ENCODE data around the gene C2CD4C. TPM values are rescaled to one million over a fixed set of nuclear protein-coding genes. Genes with fewer than 3 reads are reported as not detected.
"Not testable (repeated sequence)": the region's sequence is repeated elsewhere in the genome, so short reads cannot be mapped to it uniquely, and the experiment has no call there.

C2CD4C gene
- total and polyA plus RNA-seq, 2 donors: 0.42 to 0.77 TPM

DNA sequence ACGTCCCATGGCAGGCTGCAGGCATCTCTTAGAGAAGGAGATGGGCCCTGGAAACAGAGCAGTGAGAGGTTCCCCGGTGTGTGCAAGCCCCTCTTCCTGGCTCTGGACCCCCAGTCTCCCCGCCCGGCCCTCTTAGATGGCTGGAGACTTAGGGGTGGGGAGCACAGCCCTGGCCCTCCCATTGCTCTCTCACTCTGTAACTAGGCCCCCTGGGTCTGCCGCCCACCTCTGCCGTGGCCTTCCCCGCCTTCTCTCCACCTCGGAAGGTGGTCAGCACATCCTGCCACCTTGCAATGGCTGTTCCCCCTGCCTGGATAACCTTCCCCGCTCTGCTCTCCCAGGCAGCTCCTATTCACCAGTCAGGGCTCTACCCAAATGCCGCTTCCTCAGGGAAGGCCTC is 21.8 kb upstream of the C2CD4C start:
- DNase-seq (ENCODE audit: extremely low spot score): no peak
- H3K27ac ChIP-seq (ENCODE audit: low read depth): no peak overlapping the region
- H3K36me3 ChIP-seq (ENCODE audit: insufficient read depth): no peaks in the 10 kb centered on the region
- H3K4me1 ChIP-seq (ENCODE audit: insufficient read depth): no peaks in the 10 kb centered on the region
- 98% methylated on average over 10 of the region's 10 CpGs for WGBS
- H3K4me3 ChIP-seq (ENCODE audit: low read depth, low read length): no peak overlapping the region

DNA sequence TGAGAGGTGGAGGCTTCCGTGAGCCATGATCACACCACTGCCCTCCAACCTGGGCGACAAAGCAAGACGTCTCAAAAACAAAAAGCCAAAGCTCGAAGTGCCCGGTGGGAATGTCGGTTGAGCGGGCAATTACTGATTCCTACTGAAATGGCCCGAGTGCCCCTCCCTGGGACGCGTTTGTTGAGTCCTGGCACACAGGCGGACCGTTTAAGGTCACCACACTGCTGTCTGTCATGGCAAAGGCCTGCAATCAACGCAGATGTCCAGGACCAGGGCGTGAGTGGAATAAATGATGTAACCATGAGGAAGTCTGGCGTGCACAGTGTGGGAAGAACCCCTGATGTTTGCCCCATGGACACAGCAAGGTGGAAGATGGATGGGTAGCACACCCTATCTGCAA is 19.2 kb upstream of the C2CD4C start:
- Histone ChIP-seq H3K27ac (ENCODE audit: low read depth) (no peak overlapping the region), H3K4me1 (ENCODE audit: insufficient read depth) (no peaks in the 10 kb centered on the region), H3K36me3 (ENCODE audit: insufficient read depth) (no peaks in the 10 kb centered on the region), H3K4me3 (ENCODE audit: low read depth, low read length) (no peak overlapping the region)
- no peak for DNase-seq (ENCODE audit: extremely low spot score)
- 95% methylated on average over 15 of the region's 15 CpGs for WGBS

DNA sequence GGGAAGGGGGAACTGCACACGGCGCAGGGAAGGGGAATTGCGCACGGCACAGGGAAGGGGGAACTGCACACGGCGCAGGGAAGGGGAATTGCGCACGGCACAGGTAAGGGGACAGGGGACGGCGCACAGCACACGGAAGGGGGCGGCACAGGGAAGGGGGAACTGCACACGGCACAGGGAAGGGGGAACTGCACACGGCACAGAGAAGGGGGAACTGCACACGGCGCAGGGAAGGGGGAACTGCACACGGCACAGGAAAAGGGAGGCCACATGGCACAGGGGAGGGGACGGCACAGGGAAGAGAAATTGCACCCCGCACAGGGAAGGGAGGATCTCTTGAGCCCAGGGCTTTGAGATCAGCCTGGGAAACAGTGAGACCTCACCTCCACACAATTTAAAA is 18.7 kb upstream of the C2CD4C start:
- WGBS: 74% methylated on average over 19 of the region's 19 CpGs
- H3K4me3 ChIP-seq (ENCODE audit: low read depth, low read length); H3K36me3 ChIP-seq (ENCODE audit: insufficient read depth); H3K27ac ChIP-seq (ENCODE audit: low read depth); H3K4me1 ChIP-seq (ENCODE audit: insufficient read depth); DNase-seq (ENCODE audit: extremely low spot score): not testable (repeated sequence)

GRCh38 chr19:426725-427445 is 17.9 kb upstream of the C2CD4C start:
- DNase-seq (ENCODE audit: extremely low spot score): no peak
- no peaks in the 10 kb centered on the region for H3K36me3 ChIP-seq (ENCODE audit: insufficient read depth)
- no peaks in the 10 kb centered on the region for H3K4me1 ChIP-seq (ENCODE audit: insufficient read depth)
- 79% methylated on average over 48 of the region's 51 CpGs for WGBS
- no peak overlapping the region for H3K4me3 ChIP-seq (ENCODE audit: low read depth, low read length)
- no peak overlapping the region for H3K27ac ChIP-seq (ENCODE audit: low read depth)

GRCh38 chr19:425056-425455 is 16.1 kb upstream of the C2CD4C start:
- no peak for DNase-seq (ENCODE audit: extremely low spot score)
- no peak overlapping the region for H3K4me3 ChIP-seq (ENCODE audit: low read depth, low read length)
- no peaks in the 10 kb centered on the region for H3K36me3 ChIP-seq (ENCODE audit: insufficient read depth)
- WGBS: 92% methylated on average over 26 of the region's 26 CpGs
- no peak overlapping the region for H3K27ac ChIP-seq (ENCODE audit: low read depth)
- no peaks in the 10 kb centered on the region for H3K4me1 ChIP-seq (ENCODE audit: insufficient read depth)

DNA sequence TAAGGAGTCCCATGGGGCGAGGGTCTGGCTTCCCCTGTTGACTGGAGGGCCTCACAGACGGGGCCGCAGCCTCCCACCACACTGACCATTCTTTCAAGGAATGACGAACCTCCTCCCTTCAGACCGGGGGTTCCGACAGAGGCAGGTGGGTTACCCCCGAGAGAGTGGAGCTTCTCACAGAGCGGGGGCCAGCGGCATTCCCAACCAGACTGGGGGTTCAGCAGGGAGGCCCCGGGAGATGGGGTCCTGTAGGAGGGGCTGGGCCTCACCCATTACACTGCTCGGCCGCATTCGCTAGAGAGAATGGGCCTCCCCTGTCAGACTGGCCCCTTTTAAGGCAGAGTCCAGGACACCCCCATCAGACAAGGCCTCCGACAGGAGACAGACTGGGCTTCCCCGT is 15.6 kb upstream of the C2CD4C start:
- 94% methylated on average over 15 of the region's 15 CpGs for WGBS
- DNase-seq (ENCODE audit: extremely low spot score): no peak
- no peak overlapping the region for H3K4me3 ChIP-seq (ENCODE audit: low read depth, low read length)
- H3K27ac ChIP-seq (ENCODE audit: low read depth): no peak overlapping the region
- H3K36me3 ChIP-seq (ENCODE audit: insufficient read depth): no peaks in the 10 kb centered on the region
- no peaks in the 10 kb centered on the region for H3K4me1 ChIP-seq (ENCODE audit: insufficient read depth)

DNA sequence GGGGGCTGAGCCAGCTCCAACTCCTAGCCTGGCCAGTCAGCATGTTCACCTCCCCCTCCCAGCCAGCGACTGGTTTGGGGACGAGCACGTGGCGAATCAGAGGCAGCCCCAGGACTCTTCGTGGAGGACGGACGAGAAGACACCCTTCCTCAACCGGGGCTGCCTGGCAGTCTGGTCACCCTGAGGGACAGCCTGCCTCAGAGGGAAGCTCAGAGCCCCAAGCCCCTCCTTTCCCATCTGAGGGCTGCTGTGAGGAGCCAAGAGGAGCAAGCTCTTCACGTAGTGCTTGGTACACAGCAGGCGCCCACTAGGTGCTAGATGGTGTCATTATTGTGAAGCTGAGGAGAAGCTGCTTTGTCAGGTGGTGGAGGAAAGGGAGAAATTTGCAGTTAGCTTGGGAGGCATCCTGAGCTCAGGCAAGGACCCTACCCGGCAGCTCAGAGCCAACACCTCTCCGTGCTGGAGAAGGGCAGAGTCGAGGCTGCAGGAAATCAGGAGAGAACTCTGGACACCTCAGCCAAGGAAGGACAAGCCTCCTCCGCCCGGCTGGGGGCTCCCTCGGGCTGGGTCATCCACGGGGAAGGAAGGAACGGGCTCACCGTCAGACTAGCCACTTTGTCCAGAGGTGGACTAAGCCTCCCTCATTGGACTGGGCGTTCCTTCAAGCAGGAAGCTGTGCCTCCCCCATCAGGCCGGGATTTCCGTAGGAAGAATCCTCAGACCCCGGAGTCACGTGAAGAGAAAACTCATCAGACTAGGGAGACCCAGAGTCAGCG is 14.9 kb upstream of the C2CD4C start:
- 87% methylated on average over 25 of the region's 25 CpGs for WGBS
- H3K4me1 ChIP-seq (ENCODE audit: insufficient read depth): no peaks in the 10 kb centered on the region
- no peak for DNase-seq (ENCODE audit: extremely low spot score)
- H3K36me3 ChIP-seq (ENCODE audit: insufficient read depth): no peaks in the 10 kb centered on the region
- no peak overlapping the region for H3K27ac ChIP-seq (ENCODE audit: low read depth)
- no peak overlapping the region for H3K4me3 ChIP-seq (ENCODE audit: low read depth, low read length)

DNA sequence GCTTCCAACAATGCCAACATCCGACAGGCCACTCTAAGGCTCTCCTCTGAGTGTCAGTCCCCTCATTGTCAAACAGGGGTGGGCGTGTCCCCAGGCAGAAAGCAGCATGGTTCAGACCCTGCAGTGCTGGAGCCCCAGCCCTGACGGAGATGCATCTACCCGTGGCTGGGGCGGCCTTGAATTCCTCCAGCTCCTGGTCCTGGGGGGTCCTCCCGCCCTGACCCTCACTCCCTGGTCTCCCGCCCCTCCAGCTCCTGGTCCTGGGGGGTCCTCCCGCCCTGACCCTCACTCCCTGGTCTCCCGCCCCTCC is 13.9 kb upstream of the C2CD4C start:
- not testable (repeated sequence) for H3K36me3 ChIP-seq (ENCODE audit: insufficient read depth); H3K4me1 ChIP-seq (ENCODE audit: insufficient read depth); H3K27ac ChIP-seq (ENCODE audit: low read depth); H3K4me3 ChIP-seq (ENCODE audit: low read depth, low read length); DNase-seq (ENCODE audit: extremely low spot score)
- WGBS: 77% methylated on average over 8 of the region's 9 CpGs

DNA sequence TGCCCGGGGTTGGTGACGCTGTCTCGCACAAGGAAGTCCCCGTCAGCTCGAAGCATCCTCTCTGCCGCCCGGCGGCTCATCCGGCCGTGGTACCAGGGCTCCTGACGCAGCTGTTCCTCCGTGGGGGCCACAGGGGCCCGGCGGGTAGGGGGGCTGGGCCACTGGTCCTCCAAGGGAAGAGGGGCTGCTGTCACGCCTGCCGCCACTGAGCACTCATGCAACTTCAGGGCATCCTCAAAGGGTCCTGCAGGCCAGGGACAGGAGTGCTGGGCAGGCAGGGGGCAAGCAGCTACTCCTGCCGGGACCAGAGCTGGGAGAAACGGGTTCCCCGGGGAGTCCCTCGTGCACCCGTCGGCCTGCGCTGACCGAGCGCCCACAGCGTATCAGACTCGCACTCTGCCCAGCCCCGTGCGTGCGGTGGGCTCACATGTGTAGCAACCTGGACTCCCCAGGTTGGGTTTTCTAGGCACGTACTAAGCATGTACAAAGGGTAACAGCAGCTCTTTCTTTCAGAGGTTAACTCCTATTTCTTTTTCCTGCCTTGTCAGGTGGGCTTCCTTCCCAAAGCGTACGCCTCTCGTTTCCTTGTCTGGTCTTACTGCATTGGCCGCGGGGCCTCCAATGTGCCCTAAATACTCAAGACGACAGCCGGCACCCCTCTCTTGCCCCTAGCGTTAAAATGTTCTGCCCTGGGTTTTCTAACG is 13.4 kb upstream of the C2CD4C start:
- no peak overlapping the region for H3K4me3 ChIP-seq (ENCODE audit: low read depth, low read length)
- H3K27ac ChIP-seq (ENCODE audit: low read depth): no peak overlapping the region
- DNase-seq (ENCODE audit: extremely low spot score): no peak
- H3K36me3 ChIP-seq (ENCODE audit: insufficient read depth): no peaks in the 10 kb centered on the region
- no peaks in the 10 kb centered on the region for H3K4me1 ChIP-seq (ENCODE audit: insufficient read depth)
- WGBS: 83% methylated on average over 40 of the region's 40 CpGs

GRCh38 chr19:419721-420515 is 11.0 kb upstream of the C2CD4C start:
- DNase-seq (ENCODE audit: extremely low spot score): no peak
- Histone ChIP-seq H3K4me1 (ENCODE audit: insufficient read depth) (no peaks in the 10 kb centered on the region), H3K27ac (ENCODE audit: low read depth) (no peak overlapping the region), H3K36me3 (ENCODE audit: insufficient read depth) (no peaks in the 10 kb centered on the region), H3K4me3 (ENCODE audit: low read depth, low read length) (no peak overlapping the region)
- WGBS: 84% methylated on average over 31 of the region's 31 CpGs

GRCh38 chr19:418761-419671 is 10.1 kb upstream of the C2CD4C start:
- no peak for DNase-seq (ENCODE audit: extremely low spot score)
- WGBS: 78% methylated on average over 51 of the region's 51 CpGs
- Histone ChIP-seq H3K27ac (ENCODE audit: low read depth) (no peak overlapping the region), H3K4me3 (ENCODE audit: low read depth, low read length) (no peak overlapping the region), H3K36me3 (ENCODE audit: insufficient read depth) (no peaks in the 10 kb centered on the region), H3K4me1 (ENCODE audit: insufficient read depth) (no peaks in the 10 kb centered on the region)

DNA sequence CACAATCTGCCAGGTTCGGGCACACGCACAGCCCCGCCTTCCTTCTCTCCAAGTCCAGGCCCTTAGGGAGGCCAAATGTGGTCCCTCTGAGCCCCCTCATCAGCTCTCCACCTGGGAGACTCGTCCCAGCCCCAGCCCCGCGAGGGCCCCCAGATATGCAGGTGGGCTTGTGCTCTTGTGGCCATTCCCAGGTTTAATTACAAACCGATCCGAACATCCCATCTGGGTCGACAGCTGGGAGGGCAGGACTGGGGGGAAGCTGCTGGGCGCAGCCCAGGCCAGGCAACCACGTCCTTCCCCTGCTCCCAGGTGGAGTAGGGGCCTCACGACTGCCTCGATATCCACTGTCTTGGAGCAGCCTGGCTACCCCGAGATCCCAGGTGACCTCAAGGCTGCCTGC is 7.5 kb upstream of the C2CD4C start:
- Histone ChIP-seq H3K27ac (ENCODE audit: low read depth) (no peak overlapping the region), H3K4me1 (ENCODE audit: insufficient read depth) (no peaks in the 10 kb centered on the region), H3K4me3 (ENCODE audit: low read depth, low read length) (no peak overlapping the region), H3K36me3 (ENCODE audit: insufficient read depth) (no peaks in the 10 kb centered on the region)
- DNase-seq (ENCODE audit: extremely low spot score): no peak
- WGBS: 82% methylated on average over 14 of the region's 14 CpGs

GRCh38 chr19:415292-415691 is 6.3 kb upstream of the C2CD4C start:
- H3K4me3 ChIP-seq (ENCODE audit: low read depth, low read length): no peak overlapping the region
- WGBS: 93% methylated on average over 1 of the region's 1 CpG
- no peaks in the 10 kb centered on the region for H3K36me3 ChIP-seq (ENCODE audit: insufficient read depth)
- DNase-seq (ENCODE audit: extremely low spot score): no peak
- H3K27ac ChIP-seq (ENCODE audit: low read depth): no peak overlapping the region
- no peaks in the 10 kb centered on the region for H3K4me1 ChIP-seq (ENCODE audit: insufficient read depth)
